Activated CD4-positive, CD25-positive, alpha-beta regulatory T cell treated with anti-CD3 and anti-CD28 coated beads, Interleukin-2, amount 50 U/mL, for 72 hours (primary cell): ENCODE results near the gene ZNF106.

Source experiments
- DNase-seq: peaks from one replicate; pipeline ENCODE4 v3.0.0; 2021

The ZNF106 gene

DNA sequence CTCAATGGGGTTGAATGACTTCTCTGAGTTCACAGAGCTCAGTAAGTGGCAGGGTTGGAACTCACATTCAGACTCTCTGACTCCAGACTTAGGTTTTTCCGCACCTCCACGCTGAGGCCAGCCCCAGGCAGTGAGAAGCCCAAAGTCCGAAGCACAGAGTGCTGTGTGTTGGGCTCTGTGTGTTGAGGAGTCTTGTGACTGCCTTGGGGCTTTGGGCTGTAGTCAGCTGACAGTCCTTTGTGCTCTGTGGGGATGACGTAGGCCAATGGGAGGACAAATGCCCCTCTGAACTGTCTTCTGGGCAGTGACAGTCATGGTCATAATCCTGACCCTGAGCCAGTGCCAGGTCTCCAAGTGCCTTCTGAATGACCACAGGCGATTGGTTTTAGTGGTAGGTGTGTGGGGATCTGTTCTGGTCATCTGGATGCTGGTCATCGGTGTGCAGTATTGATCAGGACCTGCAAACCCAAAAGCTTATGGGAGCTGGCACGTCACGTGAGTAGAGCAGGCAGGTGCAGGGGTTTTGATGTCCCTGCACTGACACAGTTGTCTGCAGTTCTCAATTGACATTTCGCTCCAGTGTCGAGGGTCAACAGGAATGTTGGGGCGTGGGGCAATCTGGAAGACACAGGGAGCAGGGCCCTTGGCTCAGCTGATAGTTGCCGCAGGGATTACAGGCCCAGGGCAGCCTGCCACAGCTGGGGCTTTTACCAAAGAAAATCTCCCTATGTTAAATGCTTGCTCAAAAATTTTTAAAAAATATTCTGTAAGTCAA, 86.3 kb downstream of the ZNF106 start:
- no peak for DNase-seq

DNA sequence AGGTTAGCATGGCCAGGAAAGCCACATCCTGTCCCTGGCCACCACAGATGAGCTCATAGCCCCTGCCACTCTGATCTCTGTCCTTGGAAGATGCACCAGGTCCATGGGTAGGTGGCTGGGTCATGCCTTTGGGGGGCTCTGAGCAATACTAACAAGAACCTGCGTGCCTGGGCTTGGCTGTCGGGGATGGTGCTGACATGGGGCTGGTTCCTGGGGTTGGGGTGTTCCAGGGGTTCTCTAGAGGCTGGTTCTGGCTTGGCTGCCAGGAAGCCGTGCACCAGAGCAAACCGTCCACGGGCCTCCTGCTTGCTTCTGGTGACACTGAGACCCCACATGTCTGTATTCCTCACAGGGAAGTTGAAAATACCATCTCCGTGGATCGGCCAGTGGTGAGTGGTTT, 87.6 kb downstream of the ZNF106 start:
- no peak for DNase-seq

DNA sequence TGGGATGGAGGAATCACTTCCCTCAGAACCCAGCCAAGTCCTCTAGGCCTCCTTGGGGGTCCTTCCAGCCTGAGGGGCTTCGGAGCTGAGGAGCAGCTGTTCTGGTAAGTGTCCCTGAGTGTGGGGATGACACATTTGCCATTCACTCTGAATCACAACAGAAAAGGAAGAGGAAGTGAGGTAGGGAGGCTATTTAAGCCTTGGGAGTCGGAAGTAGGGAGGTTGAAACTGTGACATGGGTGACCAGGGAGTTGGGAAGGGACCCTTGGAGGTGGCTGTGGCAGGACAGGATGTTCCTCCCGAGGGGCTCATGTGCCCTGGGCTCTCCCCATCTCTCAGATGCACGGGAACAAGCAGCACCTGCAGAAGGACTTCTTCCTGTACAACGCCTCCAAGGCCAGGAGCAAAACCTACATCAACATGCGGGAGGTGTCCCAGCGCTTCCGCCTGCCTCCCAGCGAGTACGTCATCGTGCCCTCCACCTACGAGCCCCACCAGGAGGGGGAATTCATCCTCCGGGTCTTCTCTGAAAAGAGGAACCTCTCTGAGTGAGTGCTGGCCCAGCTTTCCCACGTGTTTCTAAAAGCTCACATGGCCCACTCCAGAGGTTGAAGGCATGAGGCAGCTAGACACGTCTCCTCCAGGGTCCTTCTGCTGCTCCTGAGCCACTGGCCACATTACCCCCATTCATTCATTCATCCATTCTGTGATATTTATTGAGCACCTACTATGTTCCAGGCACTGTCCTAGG, 88.3 kb downstream of the ZNF106 start:
- DNase-seq, result no peak

DNA sequence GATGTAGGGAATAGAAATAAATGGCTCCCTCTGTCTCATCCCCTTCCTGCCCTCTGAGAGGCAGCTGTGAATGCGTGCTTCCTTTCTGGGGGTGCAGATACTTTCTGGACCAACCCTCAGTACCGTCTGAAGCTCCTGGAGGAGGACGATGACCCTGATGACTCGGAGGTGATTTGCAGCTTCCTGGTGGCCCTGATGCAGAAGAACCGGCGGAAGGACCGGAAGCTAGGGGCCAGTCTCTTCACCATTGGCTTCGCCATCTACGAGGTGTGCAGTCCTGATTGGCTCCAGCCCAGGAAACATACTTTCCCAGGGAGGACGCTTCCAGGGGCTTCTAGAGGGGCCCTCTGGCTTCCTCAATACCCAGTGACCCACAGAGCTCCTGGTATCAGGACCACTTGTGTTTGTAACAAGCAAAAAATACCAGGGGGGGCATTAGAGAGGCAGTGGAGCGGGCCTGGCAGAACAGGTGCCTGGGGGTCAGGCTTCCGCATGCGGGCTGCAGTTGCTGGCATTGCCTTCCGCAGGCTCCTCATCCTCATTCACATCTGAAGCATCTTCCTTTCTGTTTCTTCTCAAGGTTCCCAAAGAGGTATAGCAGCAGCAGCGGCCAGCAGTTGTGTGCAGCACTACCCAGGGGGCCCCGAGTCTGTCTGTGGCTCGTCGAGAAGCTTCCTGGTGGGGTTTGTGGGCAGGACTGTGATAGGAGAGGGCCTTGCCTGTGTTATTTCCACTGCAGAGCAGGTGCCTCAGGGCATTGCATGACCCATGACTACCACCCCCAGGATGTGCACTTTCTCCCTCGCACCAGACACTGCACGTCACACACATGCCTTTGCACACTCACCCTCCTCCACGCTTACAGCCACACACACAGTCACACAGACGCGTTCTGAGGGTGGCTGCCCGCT, 89.1 kb downstream of the ZNF106 start:
- no peak for DNase-seq

DNA sequence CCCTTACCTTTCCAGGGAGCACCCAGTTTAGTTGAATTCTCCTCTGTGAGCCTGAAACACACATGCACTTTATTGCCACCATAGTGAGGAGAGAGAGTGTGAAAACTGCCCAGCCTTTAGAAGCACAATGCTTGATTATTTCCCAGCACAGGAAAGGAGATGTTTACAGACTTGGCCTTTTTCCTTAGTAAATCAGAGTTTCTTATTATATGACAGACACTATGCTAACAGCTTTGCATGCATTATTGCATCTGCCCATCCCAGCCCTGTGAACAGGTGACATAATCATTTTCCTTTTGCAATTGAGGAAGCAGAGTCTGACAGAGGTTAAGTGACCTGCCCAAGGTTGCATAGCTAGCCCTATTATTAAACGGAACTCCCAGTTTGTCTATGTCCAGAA, 95.1 kb downstream of the ZNF106 start:
- no peak for DNase-seq

DNA sequence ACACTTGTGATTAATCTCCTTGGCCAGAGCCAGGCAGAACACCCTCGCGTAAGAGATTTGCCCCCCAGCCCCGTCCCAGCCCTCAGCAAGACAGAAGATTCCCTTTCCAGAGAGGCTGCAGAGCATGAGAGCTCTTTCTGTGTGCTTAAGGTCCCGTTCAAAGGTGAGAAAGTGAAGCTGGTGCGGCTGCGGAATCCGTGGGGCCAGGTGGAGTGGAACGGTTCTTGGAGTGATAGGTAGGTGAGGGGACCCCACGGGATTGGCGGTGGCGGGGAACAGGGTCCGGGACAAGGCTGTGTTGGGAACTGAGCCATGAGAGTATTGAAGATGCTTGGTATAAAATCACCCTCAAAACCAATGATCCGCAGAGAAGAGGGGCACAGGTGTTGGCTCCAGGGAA, 96.8 kb downstream of the ZNF106 start:
- no peak for DNase-seq

DNA sequence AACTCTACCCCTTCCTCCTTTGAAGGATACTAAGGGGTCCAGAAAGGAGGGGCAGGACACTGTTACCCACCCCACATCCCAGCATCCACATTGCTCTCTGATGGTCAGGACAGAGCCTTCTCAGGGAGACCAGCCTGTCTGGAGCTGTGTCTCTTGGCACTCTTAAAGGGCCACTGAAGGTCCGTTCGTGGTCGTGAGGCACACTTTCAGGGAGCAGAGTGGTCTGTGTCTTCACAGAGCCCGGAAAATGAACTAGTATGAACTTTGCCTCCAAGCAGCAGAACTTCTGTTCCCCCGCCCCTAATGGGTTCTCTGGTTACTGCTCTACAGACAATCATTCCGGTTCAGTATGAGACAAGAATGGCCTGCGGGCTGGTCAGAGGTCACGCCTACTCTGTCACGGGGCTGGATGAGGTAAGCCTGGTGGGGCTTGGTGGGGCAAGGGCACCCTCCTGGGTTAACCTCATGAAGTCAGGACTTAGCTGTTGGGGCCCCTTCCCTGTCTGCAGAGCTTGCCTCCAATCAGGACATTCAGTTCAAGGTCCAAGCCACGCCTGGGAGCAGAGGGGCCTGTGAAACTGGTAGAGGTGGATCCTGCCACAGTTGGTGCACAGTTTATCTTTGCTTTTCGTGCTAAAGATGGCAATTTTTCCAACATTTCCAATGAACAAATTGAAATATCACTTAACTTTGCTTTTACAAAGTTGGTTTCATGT, 98.5 kb downstream of the ZNF106 start:
- no peak for DNase-seq

DNA sequence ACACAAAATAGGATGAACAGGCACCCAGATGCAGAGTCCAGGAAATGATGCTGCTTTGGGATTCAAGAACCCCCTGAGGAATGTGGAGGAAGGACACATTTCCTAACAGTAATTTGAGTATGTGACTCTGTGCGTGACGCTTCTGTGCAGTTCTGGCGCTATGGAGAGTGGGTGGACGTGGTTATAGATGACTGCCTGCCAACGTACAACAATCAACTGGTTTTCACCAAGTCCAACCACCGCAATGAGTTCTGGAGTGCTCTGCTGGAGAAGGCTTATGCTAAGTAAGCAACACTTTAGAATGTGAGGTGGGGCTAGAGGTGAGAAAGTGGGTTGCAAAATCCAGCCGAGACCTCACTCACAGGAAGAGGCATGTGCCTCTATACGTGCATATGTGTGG, 103.3 kb downstream of the ZNF106 start:
- no peak for DNase-seq

DNA sequence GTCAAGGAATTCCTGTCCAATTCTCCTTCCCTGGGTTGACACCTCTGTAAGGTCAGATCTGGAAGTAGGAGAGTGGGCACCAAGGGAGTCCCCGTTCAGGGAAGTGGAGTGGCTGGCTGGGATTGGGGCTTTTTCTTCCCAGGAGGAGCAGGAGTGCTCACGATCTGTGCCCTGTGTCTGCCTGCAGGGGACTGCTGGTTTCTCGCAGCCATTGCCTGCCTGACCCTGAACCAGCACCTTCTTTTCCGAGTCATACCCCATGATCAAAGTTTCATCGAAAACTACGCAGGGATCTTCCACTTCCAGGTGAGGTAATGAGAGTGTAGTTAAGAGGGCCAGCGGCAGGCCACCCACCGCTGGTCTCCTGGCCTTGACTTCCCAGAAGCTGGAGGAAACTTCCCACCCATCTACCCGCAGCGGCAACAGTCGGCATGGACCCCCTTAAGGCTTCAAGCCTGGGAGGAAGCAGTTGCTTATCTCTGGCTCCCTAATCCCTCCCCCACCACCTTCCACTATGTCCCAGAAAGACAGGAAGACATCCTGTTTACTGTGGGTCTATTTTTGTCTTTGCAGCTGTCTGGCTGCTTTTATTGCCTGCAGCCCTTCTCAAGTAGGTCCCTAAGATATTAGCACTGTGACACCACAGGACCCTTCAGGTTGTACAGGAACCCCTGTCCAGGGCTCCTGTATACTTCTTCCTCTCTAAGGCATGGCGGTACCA, 104.8 kb downstream of the ZNF106 start:
- DNase-seq, result no peak

DNA sequence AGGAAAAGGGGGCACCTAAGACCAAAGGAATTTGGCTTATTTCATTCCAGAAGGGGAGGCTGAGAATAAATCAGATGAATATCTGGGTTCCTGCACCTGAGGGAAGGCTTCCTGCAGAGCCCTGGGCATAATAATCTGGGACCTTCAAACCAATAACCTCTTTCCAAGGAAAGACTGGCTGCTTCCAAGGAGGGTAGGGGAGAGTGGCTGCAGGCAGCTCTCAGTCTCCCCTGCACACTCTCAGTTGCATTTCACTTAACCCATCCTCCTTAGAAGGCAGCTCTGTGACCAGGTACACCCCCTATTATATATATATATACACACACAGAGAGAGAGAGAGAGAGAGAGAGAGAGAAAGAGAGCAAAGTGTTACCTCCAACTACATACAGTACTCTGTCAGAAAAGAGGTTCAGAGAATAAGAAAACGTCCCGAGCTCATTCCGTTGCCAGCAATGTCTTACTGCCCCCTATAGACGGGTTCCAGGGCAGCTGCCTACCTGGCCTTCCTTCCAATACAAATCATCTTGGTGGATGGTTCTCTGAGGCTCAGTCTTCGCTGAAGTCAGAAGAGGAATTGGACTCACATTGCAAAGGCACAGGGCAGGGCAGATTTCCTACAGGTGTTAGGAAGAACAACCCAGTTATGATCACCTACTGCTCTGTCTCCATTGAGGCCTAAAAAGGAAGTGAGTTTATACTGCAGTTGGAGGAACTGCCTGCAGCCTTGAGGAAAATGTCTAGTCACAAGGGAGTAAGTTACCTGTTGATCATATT, 105.5 kb downstream of the ZNF106 start:
- DNase-seq, result no peak

DNA sequence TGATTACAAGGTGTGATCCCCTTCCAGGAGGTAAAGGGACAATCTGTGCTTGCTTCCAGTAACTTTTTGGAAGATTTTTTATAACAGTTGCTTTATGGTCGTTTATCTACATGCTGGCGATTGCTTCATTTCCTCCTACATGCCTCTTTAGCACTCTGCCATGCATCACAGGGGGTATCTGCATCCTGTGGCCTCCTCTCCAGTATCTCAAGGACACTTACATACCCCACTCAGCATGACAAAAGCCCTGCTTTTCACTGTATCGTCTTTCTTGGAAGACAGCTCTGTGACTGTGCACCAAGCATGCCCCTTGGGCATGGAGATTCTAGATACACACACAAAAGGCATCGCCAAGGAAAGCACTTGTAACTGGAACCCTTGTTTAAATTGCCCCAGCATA, 106.3 kb downstream of the ZNF106 start:
- DNase-seq, result no peak

DNA sequence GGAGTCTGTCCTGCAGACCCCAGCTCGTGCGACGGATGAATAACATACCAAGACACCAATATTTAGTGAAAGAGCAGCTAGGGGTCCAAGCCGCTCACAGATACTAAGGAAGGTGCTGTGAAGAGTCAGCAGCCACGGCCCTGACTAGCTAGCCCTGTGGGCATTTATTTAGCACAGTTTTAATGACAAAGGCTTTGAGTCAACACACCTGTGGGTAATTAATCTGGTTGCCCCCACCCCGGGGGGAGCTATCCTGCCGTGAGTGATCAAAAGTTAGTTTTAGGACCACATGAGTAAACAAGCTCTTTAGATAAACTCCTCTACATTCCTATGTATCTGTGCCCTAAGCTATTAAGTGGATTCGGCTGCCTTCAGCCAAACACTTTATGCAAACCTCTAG, 112.9 kb downstream of the ZNF106 start:
- DNase-seq, result no peak

DNA sequence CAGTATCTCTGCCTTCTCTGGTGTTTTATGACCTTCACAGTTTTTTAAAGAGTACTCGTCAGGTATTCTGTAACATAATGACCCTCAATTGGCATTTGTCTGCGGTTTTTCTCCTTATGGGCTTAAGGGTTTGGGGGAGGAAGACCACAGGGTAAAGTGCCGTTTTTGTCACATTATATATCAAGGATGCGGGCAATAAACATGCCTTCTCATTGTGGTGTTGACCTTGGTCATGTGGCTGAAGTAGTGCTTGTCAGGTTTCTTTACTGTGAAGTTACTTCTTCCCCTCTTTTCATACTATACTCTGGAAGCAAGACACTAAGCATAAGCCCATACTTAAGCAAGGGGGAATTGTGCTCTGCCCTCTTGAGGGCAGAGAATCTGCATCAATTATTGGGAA, 115.0 kb downstream of the ZNF106 start:
- DNase-seq, result no peak

DNA sequence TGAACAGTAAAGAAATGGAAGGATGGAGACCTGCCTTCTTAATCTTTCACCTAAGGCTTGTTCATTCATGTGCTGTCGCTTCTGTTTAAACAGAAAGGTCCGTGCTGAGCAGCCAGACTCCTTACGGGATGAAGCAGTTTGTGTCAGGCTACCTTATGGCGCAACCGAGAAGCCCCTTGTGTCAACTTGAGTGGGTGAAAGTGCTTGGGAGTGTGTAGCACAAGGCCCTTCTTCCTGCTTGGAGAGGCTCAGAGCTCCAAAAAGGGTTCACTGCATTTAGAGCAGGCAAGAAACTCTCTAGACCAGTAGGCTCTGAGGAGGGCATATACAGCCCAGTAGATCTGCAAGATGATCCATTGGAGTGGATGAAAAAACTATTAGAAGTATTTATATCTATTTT, 115.7 kb downstream of the ZNF106 start:
- DNase-seq, result no peak

DNA sequence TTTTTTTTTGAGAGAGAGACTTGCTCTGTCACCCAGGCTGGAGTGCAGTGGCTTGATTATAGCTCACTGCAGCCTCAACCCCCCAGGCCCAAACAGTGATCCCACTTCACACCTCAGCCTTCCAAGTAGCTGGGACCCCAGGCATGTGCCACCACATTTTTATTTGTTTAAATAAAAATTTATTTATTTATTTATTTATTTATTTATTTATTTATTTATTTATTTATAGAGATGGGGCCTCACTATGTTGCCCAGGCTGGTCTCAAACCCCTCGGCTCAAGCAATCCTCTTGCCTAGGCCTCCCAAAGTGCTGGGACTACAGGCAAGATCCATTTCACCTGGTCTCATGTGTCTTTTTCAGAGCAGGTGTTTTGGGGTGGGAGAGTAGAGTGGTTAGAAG, 116.1 kb downstream of the ZNF106 start:
- no peak for DNase-seq

DNA sequence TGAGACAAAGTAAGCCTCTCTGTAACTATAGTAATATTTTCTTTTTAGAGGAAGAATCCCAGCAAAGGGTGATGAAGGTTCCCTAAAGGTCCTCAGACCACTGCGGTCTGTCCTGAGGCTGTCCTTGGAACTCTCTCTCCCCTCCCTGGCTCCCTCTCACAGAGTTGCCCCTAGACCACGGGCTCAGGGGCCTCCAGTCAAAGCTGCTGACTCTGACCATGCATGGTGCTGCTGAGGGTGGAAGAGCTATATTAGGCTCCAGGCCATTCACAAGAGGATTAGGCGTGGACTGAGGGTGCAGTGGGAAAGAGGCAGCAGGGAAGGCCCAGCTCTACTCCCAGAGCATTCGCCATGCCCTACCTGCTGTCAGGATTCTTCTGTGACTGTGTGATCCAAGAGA, 117.0 kb downstream of the ZNF106 start:
- no peak for DNase-seq

DNA sequence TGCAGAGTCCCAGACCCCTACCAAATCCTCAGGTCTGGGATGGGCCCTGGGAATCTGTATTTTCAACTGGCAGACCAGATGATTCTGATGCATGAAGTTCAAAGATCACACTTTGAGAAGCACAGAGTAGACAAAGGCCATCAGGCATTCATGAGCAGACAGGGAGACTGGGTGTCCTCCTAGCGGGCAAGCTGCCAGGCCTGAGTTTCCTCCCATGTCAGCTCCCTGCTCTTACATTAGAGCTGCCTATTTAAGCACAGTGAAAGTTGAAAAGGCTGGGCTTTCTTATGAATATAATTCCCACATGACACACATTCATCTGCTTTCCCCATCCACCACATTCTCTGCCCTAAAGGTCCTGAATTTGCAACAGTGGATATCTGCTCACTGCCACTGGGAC, 117.7 kb downstream of the ZNF106 start:
- DNase-seq, result no peak

DNA sequence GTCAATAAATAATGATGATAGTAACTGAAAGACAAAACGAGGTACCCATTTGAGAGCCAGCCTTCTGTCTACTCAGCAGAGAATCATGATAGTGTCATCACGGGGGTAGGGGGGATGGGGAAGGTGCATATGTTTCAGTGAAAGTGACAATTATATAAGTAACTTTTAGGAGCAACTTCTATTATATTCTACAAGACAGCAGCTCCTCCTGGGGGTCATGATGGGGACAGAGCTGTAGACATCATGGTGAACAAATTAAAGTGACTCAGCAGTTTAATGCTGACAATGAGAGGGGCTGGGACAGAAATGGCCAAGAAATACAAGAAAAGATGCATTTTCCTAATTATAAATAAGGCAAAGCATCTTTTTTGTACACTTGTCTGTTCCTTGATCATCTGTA, 119.8 kb downstream of the ZNF106 start:
- DNase-seq, result no peak

DNA sequence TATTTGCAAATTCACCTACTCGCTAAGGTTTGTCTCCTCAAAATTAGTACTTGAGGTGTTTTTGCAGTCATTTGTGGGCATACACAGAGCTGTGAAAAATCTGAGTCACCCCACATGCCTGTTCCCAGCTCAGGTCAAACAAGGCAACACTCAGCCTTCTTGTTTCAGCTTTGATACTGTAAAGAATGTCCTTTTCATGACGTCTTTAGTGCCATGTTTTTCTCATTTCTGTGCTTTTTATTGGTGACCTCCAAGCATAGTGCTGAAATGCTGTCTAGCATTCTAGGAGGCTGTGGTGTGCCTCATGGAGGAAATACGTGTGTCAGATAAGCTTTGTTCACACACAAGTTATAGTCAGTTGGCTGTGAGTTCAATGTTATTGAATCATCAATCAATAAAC, 122.8 kb downstream of the ZNF106 start:
- DNase-seq, result no peak

DNA sequence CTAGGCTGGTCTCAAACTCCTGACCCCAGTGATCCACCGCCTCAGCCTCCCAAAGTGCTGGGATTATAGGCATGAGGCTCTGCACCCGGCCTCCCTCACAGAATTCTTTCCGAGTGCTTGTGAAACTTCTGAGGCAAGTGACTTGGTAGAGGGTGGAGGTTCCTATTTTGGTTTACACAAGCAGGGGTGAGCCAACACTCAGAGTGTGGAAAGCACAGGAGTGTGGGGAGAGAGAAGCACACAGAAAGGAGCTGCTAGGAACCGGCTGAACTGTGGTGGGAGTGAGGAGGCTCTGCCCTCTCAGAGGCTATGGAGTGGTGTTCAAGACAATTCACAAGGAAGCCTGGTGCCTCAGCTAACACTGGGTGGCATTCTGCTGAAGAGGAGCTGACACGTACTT, 123.9 kb downstream of the ZNF106 start:
- DNase-seq, result no peak

DNA sequence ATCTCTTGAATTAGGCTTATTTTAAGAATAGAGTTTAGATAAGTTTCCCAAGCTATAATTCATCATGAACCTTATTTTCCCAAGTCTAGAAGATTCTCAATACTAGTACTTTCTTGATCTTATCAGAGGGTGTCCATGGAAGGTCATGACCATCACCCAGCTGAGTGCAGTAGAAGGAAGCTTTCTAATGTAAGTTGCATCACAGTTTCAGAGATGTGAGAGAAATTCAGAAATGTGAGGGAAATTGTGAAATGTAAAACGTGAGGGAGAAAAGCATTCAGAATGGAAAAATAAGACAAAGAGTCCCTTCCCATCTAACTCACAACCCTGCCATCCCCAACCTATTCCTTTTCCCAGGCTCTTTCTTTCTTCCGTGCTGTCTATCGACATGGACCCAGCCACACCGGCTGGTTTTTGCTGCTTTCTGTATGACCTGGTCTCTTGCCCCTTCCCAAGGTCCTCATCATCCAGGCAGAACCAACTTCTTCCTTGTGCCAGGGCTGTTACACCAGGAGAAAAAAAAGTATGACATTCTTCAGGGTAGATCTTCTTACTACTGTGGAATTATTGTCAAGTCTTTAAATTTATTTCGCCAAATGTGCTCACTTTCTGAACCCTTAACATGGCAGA, 124.9 kb downstream of the ZNF106 start:
- DNase-seq, result no peak
